Astrocyte (in vitro differentiated cells and primary cell): ENCODE data around the gene ANKLE2. TPM values are rescaled to one million over a fixed set of nuclear protein-coding genes. Genes with fewer than 3 reads are reported as not detected.

Experiments
- DNase-seq: peaks from one replicate; pipeline ENCODE4 v3.0.0-alpha.2; 2010; ENCODE audit warnings: low read depth
- FAIRE-seq: peaks from 2 replicates; lab custom pipeline; 2011; peaks lifted over from hg19 to GRCh38; lab: Jason Lieb, UNC
- H2AFZ ChIP-seq: 2 replicates; pipeline ENCODE4 v1.6.0; 2012; ENCODE audit warnings: low read depth, low read length, inconsistent platforms
- H3K27ac ChIP-seq: 2 replicates; pipeline ENCODE4 v1.5.1; 2011; ENCODE audit warnings: low read depth, low read length, inconsistent platforms
- H3K27me3 ChIP-seq: 2 replicates; pipeline ENCODE4 v1.6.0; 2011; ENCODE audit warnings: low read length, inconsistent platforms; ENCODE audit not compliant: insufficient read depth
- H3K36me3 ChIP-seq: 2 replicates; pipeline ENCODE4 v1.5.1; 2011; ENCODE audit warnings: low read length, inconsistent platforms; ENCODE audit not compliant: insufficient read depth
- H3K4me1 ChIP-seq: 2 replicates; pipeline ENCODE4 v1.5.1; 2011; ENCODE audit warnings: low read length, inconsistent platforms; ENCODE audit not compliant: insufficient read depth
- H3K4me2 ChIP-seq: 2 replicates; pipeline ENCODE4 v1.6.0; 2012; ENCODE audit warnings: low read length, inconsistent platforms
- H3K4me3 ChIP-seq: 2 replicates; pipeline ENCODE4 v1.5.1; 2011; ENCODE audit warnings: low read depth, mild to moderate bottlenecking, low read length, inconsistent platforms; ENCODE audit not compliant: insufficient read depth
- H3K79me2 ChIP-seq: 2 replicates; pipeline ENCODE4 v1.6.0; 2012; ENCODE audit warnings: mild to moderate bottlenecking, low read length, inconsistent platforms; ENCODE audit not compliant: insufficient read depth
- H3K9ac ChIP-seq: 2 replicates; pipeline ENCODE4 v1.6.0; 2012; ENCODE audit warnings: mild to moderate bottlenecking, low read length, inconsistent platforms
- H3K9me3 ChIP-seq: 2 replicates; pipeline ENCODE4 v1.5.1; 2012; ENCODE audit warnings: low read depth, mild to moderate bottlenecking, low read length, inconsistent platforms; ENCODE audit not compliant: insufficient read depth
- H4K20me1 ChIP-seq: 2 replicates; pipeline ENCODE4 v1.6.0; 2012; ENCODE audit warnings: low read length, inconsistent platforms; ENCODE audit not compliant: insufficient read depth
- H3K27ac Mint-ChIP-seq: one replicate; pipeline ENCODE4 v1.8.0; 2021; ENCODE audit warnings: mild to moderate bottlenecking, mixed read lengths; ENCODE audit not compliant: unreplicated experiment
- H3K27me3 Mint-ChIP-seq: one replicate; pipeline ENCODE4 v1.8.0; 2021; ENCODE audit warnings: low read depth, mixed read lengths; ENCODE audit not compliant: unreplicated experiment
- H3K36me3 Mint-ChIP-seq: one replicate; pipeline ENCODE4 v1.8.0; 2021; ENCODE audit warnings: low read depth, mixed read lengths; ENCODE audit not compliant: unreplicated experiment
- H3K4me1 Mint-ChIP-seq: one replicate; pipeline ENCODE4 v1.8.0; 2021; ENCODE audit warnings: low read depth, mixed read lengths; ENCODE audit not compliant: unreplicated experiment
- H3K4me3 Mint-ChIP-seq: one replicate; pipeline ENCODE4 v1.8.0; 2021; ENCODE audit warnings: mild to moderate bottlenecking, moderate library complexity, mixed read lengths; ENCODE audit not compliant: unreplicated experiment
- H3K9me3 Mint-ChIP-seq: one replicate; pipeline ENCODE4 v1.8.0; 2021; ENCODE audit warnings: mild to moderate bottlenecking, mixed read lengths; ENCODE audit not compliant: unreplicated experiment
- EZH2 ChIP-seq: IDR thresholded peaks from 2 replicates; pipeline ENCODE4 v1.6.1; 2012; ENCODE audit warnings: mild to moderate bottlenecking, low read length, inconsistent platforms; ENCODE audit not compliant: insufficient read depth
- total RNA-seq: library from RNA; stranded (reverse); gene quantifications from 2 replicates; pipeline ENCODE4 v1.2.1, GENCODE V29; 2021
- TF ChIP-seq, protein P1 (sequence below): IDR thresholded peaks from 2 replicates; pipeline ENCODE4 v1.5.1; 2011; ENCODE audit warnings: low read depth, mild to moderate bottlenecking, inconsistent platforms, low read length, moderate library complexity; ENCODE audit not compliant: insufficient read depth

Gene ANKLE2
- total RNA-seq, 1 donor from 2014 or later = 140 TPM

DNA sequence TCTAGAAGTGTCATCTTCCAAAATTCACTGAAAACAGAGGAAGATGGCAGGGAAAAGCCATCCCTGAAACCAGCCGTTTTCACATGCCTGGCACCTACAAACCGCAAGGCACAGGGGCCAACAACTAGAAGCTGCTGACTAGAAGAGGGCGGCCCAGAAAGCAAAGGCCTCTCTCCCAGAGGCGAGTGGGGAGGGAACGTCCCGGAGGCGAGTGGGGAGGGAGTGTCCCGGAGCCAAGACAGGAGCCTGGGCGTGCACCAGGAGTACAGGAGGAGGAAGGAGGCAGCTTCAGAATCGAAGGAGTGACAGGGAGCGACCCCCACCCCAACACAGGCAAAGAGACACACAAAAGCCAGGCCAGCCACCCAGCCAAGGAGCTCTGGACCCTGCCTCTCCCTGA lies 21.0 kb downstream of the ANKLE2 start:
- H3K4me3 ChIP-seq = no peak overlapping the region
- no peaks in the 10 kb centered on the region for H3K9me3 ChIP-seq
- H2AFZ ChIP-seq = no peak overlapping the region
- no peak overlapping the region for H3K4me3 Mint-ChIP-seq
- H3K4me1 Mint-ChIP-seq = peaks cover 2% of the 10 kb centered on the region
- no peak overlapping the region for H3K27ac ChIP-seq
- H3K27me3 Mint-ChIP-seq = no peaks in the 10 kb centered on the region
- no peak overlapping the region for H3K27ac Mint-ChIP-seq
- H3K9me3 Mint-ChIP-seq = no peaks in the 10 kb centered on the region
- peaks cover 92% of the 10 kb centered on the region for H4K20me1 ChIP-seq
- peaks cover 23% of the 10 kb centered on the region for H3K36me3 Mint-ChIP-seq
- no peak overlapping the region for H3K9ac ChIP-seq
- H3K36me3 ChIP-seq = peaks cover 63% of the 10 kb centered on the region
- H3K4me2 ChIP-seq = no peak overlapping the region
- FAIRE-seq = no peak
- no peak for TF ChIP-seq EZH2
- TF ChIP-seq, protein P1, sequence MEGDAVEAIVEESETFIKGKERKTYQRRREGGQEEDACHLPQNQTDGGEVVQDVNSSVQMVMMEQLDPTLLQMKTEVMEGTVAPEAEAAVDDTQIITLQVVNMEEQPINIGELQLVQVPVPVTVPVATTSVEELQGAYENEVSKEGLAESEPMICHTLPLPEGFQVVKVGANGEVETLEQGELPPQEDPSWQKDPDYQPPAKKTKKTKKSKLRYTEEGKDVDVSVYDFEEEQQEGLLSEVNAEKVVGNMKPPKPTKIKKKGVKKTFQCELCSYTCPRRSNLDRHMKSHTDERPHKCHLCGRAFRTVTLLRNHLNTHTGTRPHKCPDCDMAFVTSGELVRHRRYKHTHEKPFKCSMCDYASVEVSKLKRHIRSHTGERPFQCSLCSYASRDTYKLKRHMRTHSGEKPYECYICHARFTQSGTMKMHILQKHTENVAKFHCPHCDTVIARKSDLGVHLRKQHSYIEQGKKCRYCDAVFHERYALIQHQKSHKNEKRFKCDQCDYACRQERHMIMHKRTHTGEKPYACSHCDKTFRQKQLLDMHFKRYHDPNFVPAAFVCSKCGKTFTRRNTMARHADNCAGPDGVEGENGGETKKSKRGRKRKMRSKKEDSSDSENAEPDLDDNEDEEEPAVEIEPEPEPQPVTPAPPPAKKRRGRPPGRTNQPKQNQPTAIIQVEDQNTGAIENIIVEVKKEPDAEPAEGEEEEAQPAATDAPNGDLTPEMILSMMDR = no peak
- no peaks in the 10 kb centered on the region for H3K4me1 ChIP-seq
- no peaks in the 10 kb centered on the region for H3K27me3 ChIP-seq
- DNase-seq = no peak
- peaks cover 88% of the 10 kb centered on the region for H3K79me2 ChIP-seq

DNA sequence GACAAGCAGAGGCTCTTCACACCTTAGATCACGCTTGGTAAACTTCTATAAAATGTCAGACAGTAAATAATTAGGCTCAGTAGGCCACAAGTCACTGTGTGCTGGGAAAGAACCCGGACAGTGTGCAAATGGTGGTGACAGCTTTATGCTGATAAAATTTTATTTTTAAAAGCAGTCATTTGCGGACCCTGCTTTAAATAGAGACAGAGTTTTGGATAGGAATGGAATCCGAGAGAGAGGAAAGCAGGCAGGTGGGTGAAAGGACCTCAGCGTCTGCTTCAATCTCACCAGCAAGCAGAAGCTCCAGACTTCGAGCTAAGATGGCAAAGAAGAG lies 21.4 kb downstream of the ANKLE2 start:
- Mint-ChIP-seq H3K4me3 (no peak overlapping the region), H3K36me3 (peaks cover 25% of the 10 kb centered on the region), H3K9me3 (no peaks in the 10 kb centered on the region), H3K27ac (peak overlapping the region; percentile 18), H3K4me1 (peaks cover under 1% of the 10 kb centered on the region), H3K27me3 (no peaks in the 10 kb centered on the region)
- DNase-seq (no peak), FAIRE-seq (no peak)
- no peak overlapping the region for H3K4me3 ChIP-seq
- no peak for TF ChIP-seq EZH2
- TF ChIP-seq, protein P1 = no peak
- H2AFZ ChIP-seq = no peak overlapping the region
- H3K4me1 ChIP-seq = no peaks in the 10 kb centered on the region
- H3K79me2 ChIP-seq = peaks cover 88% of the 10 kb centered on the region
- no peak overlapping the region for H3K27ac ChIP-seq
- peaks cover 63% of the 10 kb centered on the region for H3K36me3 ChIP-seq
- no peaks in the 10 kb centered on the region for H3K9me3 ChIP-seq
- no peak overlapping the region for H3K9ac ChIP-seq
- H4K20me1 ChIP-seq = peaks cover 92% of the 10 kb centered on the region
- H3K4me2 ChIP-seq = no peak overlapping the region
- H3K27me3 ChIP-seq = no peaks in the 10 kb centered on the region

DNA sequence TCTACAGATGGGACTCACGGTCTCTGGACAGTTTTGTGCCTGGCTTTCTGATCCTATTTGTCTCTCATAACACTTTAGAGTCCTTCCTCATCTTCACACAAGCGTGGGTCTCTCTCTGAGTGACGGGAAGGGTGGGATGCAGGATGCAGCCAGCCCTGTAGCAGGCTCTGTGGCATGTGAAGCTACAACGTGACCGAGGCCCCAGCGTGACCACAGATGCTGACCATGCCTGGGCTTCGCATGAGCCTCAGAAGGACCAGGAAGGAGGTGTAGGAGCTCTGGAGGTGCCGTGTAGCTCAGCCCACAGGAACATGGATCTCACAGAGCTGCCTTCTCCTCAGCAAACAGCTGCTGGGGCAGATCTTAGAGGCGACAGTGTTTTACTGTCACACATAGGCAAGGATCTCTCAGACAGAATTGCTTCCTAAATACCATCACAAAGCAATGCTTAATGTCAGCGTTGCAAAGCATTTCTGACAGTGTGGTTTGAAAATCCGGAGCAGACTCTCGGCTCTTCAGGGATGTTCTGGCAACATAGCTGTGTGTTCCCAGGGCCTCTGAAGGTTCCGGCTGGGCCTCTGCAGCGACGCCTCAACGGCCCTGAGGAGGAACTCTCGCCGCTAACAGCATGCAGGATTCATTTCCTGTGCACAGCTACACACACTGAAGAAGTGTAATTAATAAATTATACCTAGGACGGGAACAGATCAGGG lies 21.9 kb downstream of the ANKLE2 start:
- Histone ChIP-seq H3K9me3 (no peaks in the 10 kb centered on the region), H3K4me1 (no peaks in the 10 kb centered on the region), H2AFZ (no peak overlapping the region), H3K4me2 (no peak overlapping the region), H3K27ac (no peak overlapping the region), H3K79me2 (peaks cover 88% of the 10 kb centered on the region), H3K4me3 (no peak overlapping the region), H3K36me3 (peaks cover 66% of the 10 kb centered on the region), H4K20me1 (peaks cover 92% of the 10 kb centered on the region), H3K9ac (no peak overlapping the region), H3K27me3 (no peaks in the 10 kb centered on the region)
- H3K36me3 Mint-ChIP-seq = peaks cover 25% of the 10 kb centered on the region
- DNase-seq (no peak), FAIRE-seq (no peak)
- no peaks in the 10 kb centered on the region for H3K27me3 Mint-ChIP-seq
- H3K4me1 Mint-ChIP-seq = no peaks in the 10 kb centered on the region
- H3K9me3 Mint-ChIP-seq = no peaks in the 10 kb centered on the region
- TF ChIP-seq EZH2 = no peak
- TF ChIP-seq, protein P1 = no peak
- no peak overlapping the region for H3K4me3 Mint-ChIP-seq
- peak overlapping the region; percentile 18 for H3K27ac Mint-ChIP-seq
